ENCODE measurements around the gene HIVEP2. TPM values are rescaled to one million over a fixed set of nuclear protein-coding genes. Genes with fewer than 3 reads are reported as not detected.
A peak's percentile ranks its signal among the peaks of the same experiment; 100 is the strongest.

HIVEP2 gene
- total and polyA plus RNA-seq, 2 donors from 2014 or later: 2.4 to 26.0 TPM

- no peak for TF ChIP-seq CTCF (IDR thresholded peaks at IDR 0.05; ENCODE audit: borderline replicate concordance, extremely low read depth, insufficient read depth)
- no peak overlapping the region for H3K4me3 ChIP-seq (ENCODE audit: low read length in 3 of 3)
- H3K4me1 ChIP-seq (ENCODE audit: control insufficient read depth in 2 of 3, insufficient read depth in 2 of 3, low read depth in 1 of 3, low read length in 3 of 3): peaks cover 10 to 20% (median 11%) of the 10 kb centered on the region in 3 donors
- DNase-seq: no peak
- intact Hi-C loops (cut with DNase I): no loop called here
- no peaks in the 10 kb centered on the region for H3K9me3 ChIP-seq (ENCODE audit: control insufficient read depth in 2 of 3, insufficient read depth in 1 of 3, low read length in 3 of 3)
- no peak overlapping the region for H3K27ac ChIP-seq (ENCODE audit: low read depth in 2 of 2, low read length in 2 of 2)
- no peaks in the 10 kb centered on the region for H3K36me3 ChIP-seq (ENCODE audit: control insufficient read depth in 2 of 3, insufficient read depth in 3 of 3, low read length in 3 of 3)
- H3K9ac ChIP-seq (ENCODE audit: low read length in 3 of 3): no peak overlapping the region
- H3K27me3 ChIP-seq (ENCODE audit: control insufficient read depth, insufficient read depth, low read length): no peaks in the 10 kb centered on the region
- FAIRE-seq: no peak
Measured at GRCh38 chr6:142843361-142843760, 101.6 kb downstream of the HIVEP2 start.

DNA sequence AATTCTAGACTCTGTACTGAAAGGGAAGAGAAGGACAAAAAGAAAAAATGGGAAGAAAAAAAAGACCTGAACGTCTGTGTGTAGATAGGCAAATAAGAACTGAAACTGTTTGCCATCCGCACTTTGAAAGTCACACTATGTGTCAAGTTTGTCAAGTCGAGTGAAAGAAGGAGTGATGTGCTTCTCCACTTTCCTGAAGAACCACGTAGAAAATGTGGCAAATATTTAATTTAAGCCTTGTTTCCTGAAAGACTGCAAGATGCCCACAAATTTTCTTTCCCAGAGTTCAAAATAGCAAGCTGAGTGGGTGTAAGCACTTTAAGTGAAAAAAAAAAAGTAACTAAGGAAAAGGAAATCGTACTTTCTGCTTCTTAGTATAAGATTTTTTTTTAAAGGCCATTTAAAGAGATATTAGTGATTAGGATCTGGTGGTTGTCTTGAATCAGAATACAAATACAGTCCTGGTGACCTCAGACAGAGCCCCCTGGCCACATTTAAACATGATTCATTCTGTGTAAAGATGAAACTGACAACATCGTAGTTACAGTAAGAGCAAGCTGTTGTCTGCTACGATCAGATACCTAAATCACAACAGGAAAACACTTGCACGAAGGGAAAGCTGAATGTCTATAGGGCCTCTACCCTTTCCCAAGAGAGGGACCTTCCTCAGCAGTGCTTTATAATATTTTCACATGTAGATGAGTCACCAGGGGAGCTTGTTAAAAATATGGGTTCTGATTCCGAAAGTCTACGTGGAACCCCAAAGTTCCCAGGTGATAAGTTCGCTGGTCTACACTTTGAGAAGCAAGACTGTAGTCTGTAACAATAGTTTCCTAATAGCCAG lies 102.3 kb downstream of the HIVEP2 start:
- Histone ChIP-seq H3K27me3 (ENCODE audit: control insufficient read depth, insufficient read depth, low read length) (no peaks in the 10 kb centered on the region), H3K9ac (ENCODE audit: low read length in 3 of 3) (no peak overlapping the region), H3K36me3 (ENCODE audit: control insufficient read depth in 2 of 3, insufficient read depth in 3 of 3, low read length in 3 of 3) (no peaks in the 10 kb centered on the region), H3K4me3 (ENCODE audit: low read length in 3 of 3) (peak overlapping the region in 1 of 3 donors; percentile 2), H3K9me3 (ENCODE audit: control insufficient read depth in 2 of 3, insufficient read depth in 1 of 3, low read length in 3 of 3) (no peaks in the 10 kb centered on the region), H3K4me1 (ENCODE audit: control insufficient read depth in 2 of 3, insufficient read depth in 2 of 3, low read depth in 1 of 3, low read length in 3 of 3) (peaks cover 10 to 20% (median 11%) of the 10 kb centered on the region in 3 donors), H3K27ac (ENCODE audit: low read depth in 2 of 2, low read length in 2 of 2) (no peak overlapping the region)
- TF ChIP-seq CTCF (IDR thresholded peaks at IDR 0.05; ENCODE audit: borderline replicate concordance, extremely low read depth, insufficient read depth): no peak
- DNase-seq: no peak
- FAIRE-seq: no peak
- intact Hi-C loops (cut with DNase I): no loop called here

DNA sequence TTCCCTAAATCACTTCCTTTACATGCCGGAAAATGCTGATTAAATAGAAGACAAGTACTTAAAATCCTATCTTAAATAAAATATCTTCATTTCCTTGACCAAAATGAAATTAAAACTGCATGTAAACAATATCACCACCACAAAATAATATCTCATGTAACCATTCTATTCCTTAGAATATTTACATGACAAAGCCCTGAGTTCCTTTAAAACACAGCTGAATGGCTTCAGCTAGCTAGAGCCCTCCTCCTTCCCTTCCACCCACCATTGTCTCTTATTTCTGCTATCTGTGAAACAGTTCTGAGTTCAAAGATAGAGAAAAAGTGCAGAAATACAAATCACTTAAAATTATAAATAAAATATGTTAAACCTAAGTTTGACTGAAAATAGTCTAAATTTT lies 103.1 kb downstream of the HIVEP2 start:
- intact Hi-C loops (cut with DNase I): no loop called here

More for the DNA sequence above, 103.1 kb downstream of the HIVEP2 start:
- DNase-seq: no peak
- no peaks in the 10 kb centered on the region for H3K9me3 ChIP-seq (ENCODE audit: control insufficient read depth in 2 of 3, insufficient read depth in 1 of 3, low read length in 3 of 3)
- no peaks in the 10 kb centered on the region for H3K27me3 ChIP-seq (ENCODE audit: control insufficient read depth, insufficient read depth, low read length)
- no peak for FAIRE-seq
- TF ChIP-seq CTCF (IDR thresholded peaks at IDR 0.05; ENCODE audit: borderline replicate concordance, extremely low read depth, insufficient read depth): no peak
- H3K4me1 ChIP-seq (ENCODE audit: control insufficient read depth in 2 of 3, insufficient read depth in 2 of 3, low read depth in 1 of 3, low read length in 3 of 3): peaks cover 9 to 20% (median 10%) of the 10 kb centered on the region in 3 donors
- no peak overlapping the region for H3K9ac ChIP-seq (ENCODE audit: low read length in 3 of 3)
- H3K36me3 ChIP-seq (ENCODE audit: control insufficient read depth in 2 of 3, insufficient read depth in 3 of 3, low read length in 3 of 3): no peaks in the 10 kb centered on the region
- H3K27ac ChIP-seq (ENCODE audit: low read depth in 2 of 2, low read length in 2 of 2): no peak overlapping the region
- H3K4me3 ChIP-seq (ENCODE audit: low read length in 3 of 3): no peak overlapping the region
